ENCODE data around the gene TMC8.

GRCh38 chr17:78134899-78135385 is 4.4 kb downstream of the TMC8 start:
- TF ChIP-seq CTCF (IDR thresholded peaks at IDR 0.05; ENCODE audit: poor library complexity, severe bottlenecking), result no peak
- TF ChIP-seq EZH2 (IDR thresholded peaks at IDR 0.05; ENCODE audit: borderline replicate concordance, insufficient read depth, low read length, poor library complexity, severe bottlenecking), result no peak
- TF ChIP-seq SMC3 (conservative IDR thresholded peaks at IDR 0.05; ENCODE audit: poor library complexity), result no peak
- TF ChIP-seq, protein P1, sequence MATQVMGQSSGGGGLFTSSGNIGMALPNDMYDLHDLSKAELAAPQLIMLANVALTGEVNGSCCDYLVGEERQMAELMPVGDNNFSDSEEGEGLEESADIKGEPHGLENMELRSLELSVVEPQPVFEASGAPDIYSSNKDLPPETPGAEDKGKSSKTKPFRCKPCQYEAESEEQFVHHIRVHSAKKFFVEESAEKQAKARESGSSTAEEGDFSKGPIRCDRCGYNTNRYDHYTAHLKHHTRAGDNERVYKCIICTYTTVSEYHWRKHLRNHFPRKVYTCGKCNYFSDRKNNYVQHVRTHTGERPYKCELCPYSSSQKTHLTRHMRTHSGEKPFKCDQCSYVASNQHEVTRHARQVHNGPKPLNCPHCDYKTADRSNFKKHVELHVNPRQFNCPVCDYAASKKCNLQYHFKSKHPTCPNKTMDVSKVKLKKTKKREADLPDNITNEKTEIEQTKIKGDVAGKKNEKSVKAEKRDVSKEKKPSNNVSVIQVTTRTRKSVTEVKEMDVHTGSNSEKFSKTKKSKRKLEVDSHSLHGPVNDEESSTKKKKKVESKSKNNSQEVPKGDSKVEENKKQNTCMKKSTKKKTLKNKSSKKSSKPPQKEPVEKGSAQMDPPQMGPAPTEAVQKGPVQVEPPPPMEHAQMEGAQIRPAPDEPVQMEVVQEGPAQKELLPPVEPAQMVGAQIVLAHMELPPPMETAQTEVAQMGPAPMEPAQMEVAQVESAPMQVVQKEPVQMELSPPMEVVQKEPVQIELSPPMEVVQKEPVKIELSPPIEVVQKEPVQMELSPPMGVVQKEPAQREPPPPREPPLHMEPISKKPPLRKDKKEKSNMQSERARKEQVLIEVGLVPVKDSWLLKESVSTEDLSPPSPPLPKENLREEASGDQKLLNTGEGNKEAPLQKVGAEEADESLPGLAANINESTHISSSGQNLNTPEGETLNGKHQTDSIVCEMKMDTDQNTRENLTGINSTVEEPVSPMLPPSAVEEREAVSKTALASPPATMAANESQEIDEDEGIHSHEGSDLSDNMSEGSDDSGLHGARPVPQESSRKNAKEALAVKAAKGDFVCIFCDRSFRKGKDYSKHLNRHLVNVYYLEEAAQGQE (IDR thresholded peaks at IDR 0.05; ENCODE audit: borderline replicate concordance), result no peak
- no peak for TF ChIP-seq MXI1 (conservative IDR thresholded peaks at IDR 0.05; ENCODE audit: poor library complexity, severe bottlenecking)
- TF ChIP-seq RAD21 (conservative IDR thresholded peaks at IDR 0.05), result no peak
- TF ChIP-seq EP300 (conservative IDR thresholded peaks at IDR 0.05; ENCODE audit: poor library complexity, severe bottlenecking), result no peak

Measured in neural cell (in vitro differentiated cells).